BJ (cell line): ENCODE results near the gene EDARADD. TPM values are rescaled to one million over a fixed set of nuclear protein-coding genes. Genes with fewer than 3 reads are reported as not detected.
"Not testable (repeated sequence)": the region's sequence is repeated elsewhere in the genome, so short reads cannot be mapped to it uniquely, and the experiment has no call there.

Source experiments
- CTCF ChIA-PET: fragments of 350-600 bp; formaldehyde crosslinking; extraction: SDS; loops from one replicate; lab custom pipeline; 2021; ENCODE audit warnings: antibody characterized with exemption, inconsistent platforms; lab: Yijun Ruan, JAX
- POLR2A ChIA-PET: fragments of 300-600 bp; sonication (Branson Sonifier 250); formaldehyde crosslinking; extraction: SDS; loops from one replicate; lab custom pipeline; 2021; ENCODE audit warnings: antibody characterized with exemption; lab: Charles Lee
- DNase-seq: peaks from one replicate; pipeline ENCODE4 v3.0.0-alpha.2; 2011; ENCODE audit warnings: low read depth
- H3K27me3 ChIP-seq: 2 replicates; pipeline ENCODE4 v1.6.0; 2011; ENCODE audit warnings: low read length; ENCODE audit not compliant: control insufficient read depth, insufficient read depth
- H3K36me3 ChIP-seq: 2 replicates; pipeline ENCODE4 v1.5.1; 2011; ENCODE audit warnings: low read length; ENCODE audit not compliant: control insufficient read depth, insufficient read depth
- H3K4me3 ChIP-seq: 2 replicates; pipeline ENCODE4 v1.5.1; 2011; ENCODE audit warnings: low read depth, mild to moderate bottlenecking, control low read depth, low read length
- polyA minus RNA-seq: library from RNA; depleted of rRNA, polyadenylated mRNA; stranded (reverse); fragments of >200 nt; gene quantifications from 2 replicates; pipeline ENCODE4 v1.2.3, GENCODE V29; 2011; rRNA and poly(A)+ RNA removed
- polyA plus RNA-seq: library from polyadenylated mRNA; depleted of rRNA; stranded (reverse); fragments of >200 nt; gene quantifications from 2 replicates; pipeline ENCODE4 v1.2.3, GENCODE V29; 2011; rRNA removed
- TF ChIP-seq, protein P1 (sequence below): IDR thresholded peaks from 2 replicates; pipeline ENCODE4 v1.5.1; 2011; ENCODE audit warnings: low read depth, mild to moderate bottlenecking, control low read depth, inconsistent platforms, low read length, moderate library complexity; ENCODE audit not compliant: insufficient read depth

Gene EDARADD
- 0.05 TPM in 1 of 2 replicates, not detected in the other for polyA plus RNA-seq
- polyA minus RNA-seq, result 0.14 TPM in 1 of 2 replicates, not detected in the other

DNA sequence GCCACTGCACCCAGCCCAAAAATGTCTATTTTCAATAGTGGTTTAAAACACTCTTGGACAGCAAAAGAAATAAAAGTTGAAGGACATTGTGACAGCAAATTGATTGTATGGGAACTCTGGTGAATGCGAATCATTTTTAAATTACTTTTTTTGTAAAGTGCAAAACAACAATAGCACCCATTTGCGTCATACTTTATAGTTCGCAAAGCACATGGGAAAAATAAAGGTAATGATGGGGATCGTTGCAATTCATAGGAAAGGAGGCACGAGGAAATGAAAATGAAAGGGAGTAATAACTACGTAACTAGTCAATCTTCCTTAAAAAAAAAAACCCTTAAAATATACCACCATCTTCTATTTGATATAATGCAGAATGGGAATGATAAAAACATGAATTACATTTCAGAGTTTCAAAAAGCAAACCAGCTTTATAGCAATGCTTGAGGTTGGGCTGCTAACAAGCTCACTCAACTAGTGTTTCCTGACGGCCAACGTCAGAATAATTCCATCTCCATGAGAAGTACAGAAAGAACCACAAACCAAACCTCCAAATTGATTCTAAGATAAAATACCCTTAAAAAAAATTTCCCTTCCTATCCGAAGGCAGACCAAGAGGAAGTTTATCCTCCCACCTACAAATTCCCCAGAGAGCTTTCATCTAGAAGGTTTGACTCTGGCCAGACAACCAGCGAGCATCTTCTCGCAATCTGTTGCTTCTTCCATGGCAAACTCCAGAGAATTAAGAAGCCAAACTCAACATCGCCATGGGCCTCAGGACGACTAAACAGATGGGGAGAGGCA is at the start of gene EDARADD:
Gene EDARADD, plus strand, starts transcription at position 606 of the 801 bp plus-strand sequence. Its CDS starts 159 bp downstream, at position 765.
- CTCF ChIA-PET, result no interaction called here
- no peak for DNase-seq
- TF ChIP-seq, protein P1, sequence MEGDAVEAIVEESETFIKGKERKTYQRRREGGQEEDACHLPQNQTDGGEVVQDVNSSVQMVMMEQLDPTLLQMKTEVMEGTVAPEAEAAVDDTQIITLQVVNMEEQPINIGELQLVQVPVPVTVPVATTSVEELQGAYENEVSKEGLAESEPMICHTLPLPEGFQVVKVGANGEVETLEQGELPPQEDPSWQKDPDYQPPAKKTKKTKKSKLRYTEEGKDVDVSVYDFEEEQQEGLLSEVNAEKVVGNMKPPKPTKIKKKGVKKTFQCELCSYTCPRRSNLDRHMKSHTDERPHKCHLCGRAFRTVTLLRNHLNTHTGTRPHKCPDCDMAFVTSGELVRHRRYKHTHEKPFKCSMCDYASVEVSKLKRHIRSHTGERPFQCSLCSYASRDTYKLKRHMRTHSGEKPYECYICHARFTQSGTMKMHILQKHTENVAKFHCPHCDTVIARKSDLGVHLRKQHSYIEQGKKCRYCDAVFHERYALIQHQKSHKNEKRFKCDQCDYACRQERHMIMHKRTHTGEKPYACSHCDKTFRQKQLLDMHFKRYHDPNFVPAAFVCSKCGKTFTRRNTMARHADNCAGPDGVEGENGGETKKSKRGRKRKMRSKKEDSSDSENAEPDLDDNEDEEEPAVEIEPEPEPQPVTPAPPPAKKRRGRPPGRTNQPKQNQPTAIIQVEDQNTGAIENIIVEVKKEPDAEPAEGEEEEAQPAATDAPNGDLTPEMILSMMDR, result no peak
- POLR2A ChIA-PET, result no interaction called here
- Histone ChIP-seq H3K27me3 (peaks cover 2% of the 10 kb centered on the region; the same call in 1 of the 2 replicates), H3K36me3 (no peaks in the 10 kb centered on the region), H3K4me3 (peak within 1 kb of the TSS; percentile 51)

DNA sequence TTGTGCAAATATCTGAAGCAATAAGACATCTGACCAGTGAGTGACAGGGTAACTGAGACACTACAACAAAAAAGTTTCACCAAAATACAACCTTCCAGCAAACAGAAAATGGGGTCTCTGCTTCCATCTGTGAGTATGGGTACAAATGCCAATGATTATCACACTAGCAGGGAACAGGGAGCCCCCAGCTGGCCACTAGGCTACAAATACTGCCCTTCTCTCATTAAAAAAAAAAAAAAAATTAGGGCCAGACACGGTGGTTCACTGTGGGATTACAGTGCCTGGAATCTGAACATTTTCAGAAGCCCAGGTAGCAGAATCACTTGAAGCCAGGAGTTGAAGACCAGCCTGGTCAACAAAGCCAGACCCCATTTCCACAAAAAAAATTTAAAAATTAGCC is 48.4 kb upstream of the EDARADD start:
- H3K27me3 ChIP-seq, result no peaks in the 10 kb centered on the region
- no peak overlapping the region for H3K4me3 ChIP-seq
- ChIA-PET POLR2A (no interaction called here), CTCF (interaction anchor here (0.7 kb wide), 1 partner anchor 1110 kb away, joined by 4 read pairs; no protein-coding TSS in a partner anchor)
- no peak for DNase-seq
- no peaks in the 10 kb centered on the region for H3K36me3 ChIP-seq
- TF ChIP-seq, protein P1, result no peak; the same call in 1 of the 2 replicates

DNA sequence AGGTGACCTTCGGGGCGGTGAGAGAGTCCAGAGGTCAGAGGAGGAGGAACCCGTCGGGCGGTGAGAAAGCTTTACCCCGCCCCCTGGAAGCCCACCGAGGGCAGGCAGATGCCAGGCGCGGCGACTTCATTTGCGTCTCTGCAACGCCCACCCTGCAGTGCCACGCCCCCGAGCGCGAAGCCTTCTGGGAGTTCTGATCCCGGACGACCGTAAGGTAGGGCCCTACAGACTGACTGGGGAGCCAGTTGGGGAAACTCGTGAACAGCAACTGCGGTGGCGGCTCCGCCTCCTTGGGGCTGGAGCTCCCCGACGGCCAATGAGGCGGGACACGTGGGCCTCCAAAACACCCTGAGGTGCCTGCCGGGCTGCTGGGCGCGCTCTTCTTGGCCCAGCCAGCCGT is 46.0 kb upstream of the EDARADD start:
- ChIA-PET POLR2A (no interaction called here), CTCF (no interaction called here)
- no peaks in the 10 kb centered on the region for H3K36me3 ChIP-seq

DNA sequence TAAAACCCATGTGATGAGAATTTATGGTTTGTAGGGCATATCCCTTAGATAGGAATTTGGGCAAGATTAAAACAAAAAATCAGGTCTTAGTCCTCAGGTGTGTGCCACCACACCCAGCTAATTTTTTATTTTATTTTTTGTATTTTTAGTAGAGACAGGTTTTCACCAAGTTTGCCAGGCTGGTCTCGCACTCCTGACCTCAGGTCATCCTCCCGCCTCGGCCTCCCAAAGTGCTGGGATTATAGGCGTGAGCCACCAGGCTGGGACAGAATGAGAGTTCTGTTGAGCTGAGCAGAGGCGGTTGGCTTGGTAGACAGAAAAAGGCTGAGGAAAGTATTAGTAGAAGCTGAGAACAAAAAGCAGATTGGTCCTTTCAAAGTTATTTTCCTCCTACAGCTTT is 43.8 kb upstream of the EDARADD start:
- Histone ChIP-seq H3K36me3 (no peaks in the 10 kb centered on the region), H3K27me3 (no peaks in the 10 kb centered on the region), H3K4me3 (no peak overlapping the region)
- ChIA-PET CTCF (no interaction called here), POLR2A (no interaction called here)
- DNase-seq, result no peak
- TF ChIP-seq, protein P1, result no peak

More for the DNA sequence above, 46.0 kb upstream of the EDARADD start:
- DNase-seq, result no peak
- no peaks in the 10 kb centered on the region for H3K27me3 ChIP-seq
- TF ChIP-seq, protein P1, result no peak
- H3K4me3 ChIP-seq, result no peak overlapping the region

DNA sequence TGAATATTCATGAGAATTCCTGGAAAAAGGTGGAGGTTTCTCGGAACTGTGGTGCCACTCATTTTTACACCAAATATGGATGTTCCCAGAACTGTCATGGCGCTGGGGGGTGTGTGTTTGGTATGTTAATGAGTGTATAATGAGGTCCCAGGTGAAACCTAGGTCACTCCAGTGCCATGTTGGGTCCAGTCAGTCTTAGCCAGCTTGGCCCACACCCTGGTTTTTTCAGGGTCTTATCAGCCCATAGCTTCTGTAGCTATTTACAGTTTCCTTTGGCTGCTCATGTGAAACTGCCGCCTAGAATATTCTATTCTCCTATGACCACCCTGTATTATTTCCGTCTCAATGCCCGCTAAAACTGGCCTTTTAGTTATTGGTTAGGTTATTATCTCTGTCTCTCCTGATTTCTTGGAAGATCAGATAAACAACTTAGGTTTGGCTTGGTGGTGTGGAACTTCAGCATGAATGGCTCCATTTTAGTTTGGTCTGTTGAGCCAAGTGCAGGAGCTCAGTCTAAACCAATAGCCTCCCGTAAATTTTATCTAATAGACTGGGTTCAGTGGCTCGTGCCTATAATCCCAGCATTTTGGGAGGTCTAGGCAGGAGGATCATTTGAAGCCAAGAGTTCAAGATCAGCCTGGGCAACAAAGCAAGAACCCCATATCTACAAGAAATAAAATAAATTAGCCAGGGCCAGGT is 42.1 kb upstream of the EDARADD start:
- H3K36me3 ChIP-seq, result no peaks in the 10 kb centered on the region
- TF ChIP-seq, protein P1, result no peak
- no peak for DNase-seq
- H3K27me3 ChIP-seq, result no peaks in the 10 kb centered on the region
- H3K4me3 ChIP-seq, result no peak overlapping the region
- POLR2A ChIA-PET, result no interaction called here
- CTCF ChIA-PET, result no interaction called here

DNA sequence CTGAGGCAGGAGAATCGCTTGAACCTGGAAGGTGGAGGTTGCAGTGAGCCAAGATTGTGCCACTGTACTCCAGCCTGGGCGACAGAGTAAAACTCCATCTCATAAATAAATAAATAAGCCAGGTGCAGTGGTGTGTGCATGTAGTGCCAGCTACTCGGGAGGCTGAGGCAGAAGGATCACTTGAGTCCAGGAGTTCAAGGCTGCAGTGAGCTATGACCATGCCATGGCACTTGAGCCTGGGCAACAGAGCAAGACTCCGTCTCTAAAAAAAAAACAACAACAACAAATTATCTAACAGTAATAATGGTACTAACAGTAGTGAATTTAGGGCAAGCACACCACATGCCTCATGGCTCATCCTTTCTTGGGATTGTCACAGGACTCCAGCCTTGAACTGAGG is 41.3 kb upstream of the EDARADD start:
- DNase-seq, H3K36me3 ChIP-seq, H3K4me3 ChIP-seq, POLR2A ChIA-PET, CTCF ChIA-PET, H3K27me3 ChIP-seq: not testable (repeated sequence)
